GM13977 (cell line): ENCODE measurements around the gene CASK.

Source experiments
- DNase-seq: peaks from one replicate; pipeline ENCODE4 v3.0.0; 2012; ENCODE audit warnings: low spot score
- CTCF ChIP-seq: IDR thresholded peaks from 2 replicates; pipeline ENCODE4 v1.5.1; 2012; ENCODE audit warnings: mild to moderate bottlenecking, control low read depth; ENCODE audit not compliant: insufficient read depth; ENCODE audit errors: extremely low read depth, missing control alignments
- in situ Hi-C: fragments of 300-500 bp; cut with MboI; formaldehyde crosslinking; loops from one replicate; pipeline ENCODE4 v1.12.0; 2022; ENCODE audit warnings: low sequenced_read_pairs, low pct_unique_long_range_greater_than_20kb, mixed read lengths, inconsistent platforms; ENCODE audit not compliant: unreplicated experiment

Gene CASK

GRCh38 chrX:41594634-41595033, 328.7 kb downstream of the CASK start:
- DNase-seq: no peak
- in situ Hi-C loops: no loop called here
- TF ChIP-seq CTCF: no peak

- no peak for TF ChIP-seq CTCF
- no peak for DNase-seq
- in situ Hi-C loops: no loop called here
These were observed 331.4 kb downstream of the CASK start for GRCh38 chrX:41591906-41592305.

GRCh38 chrX:41590641-41591040, 332.7 kb downstream of the CASK start:
- no peak for DNase-seq
- no peak for TF ChIP-seq CTCF
- in situ Hi-C loops: no loop called here

GRCh38 chrX:41589634-41590270, 333.6 kb downstream of the CASK start:
- in situ Hi-C loops: no loop called here
- TF ChIP-seq CTCF: no peak
- DNase-seq: no peak

GRCh38 chrX:41588271-41588670, 335.1 kb downstream of the CASK start:
- DNase-seq: no peak
- no peak for TF ChIP-seq CTCF
- in situ Hi-C loops: no loop called here

GRCh38 chrX:41580423-41581064, 342.8 kb downstream of the CASK start:
- no peak for DNase-seq
- TF ChIP-seq CTCF: no peak
- in situ Hi-C loops: no loop called here
